Stimulated activated CD8-positive, alpha-beta memory T cell treated with anti-CD3 and anti-CD28 coated beads, Interleukin-12 subunit alpha, Interleukin-12 subunit beta, amount 100 ng/mL, for 24 hours (primary cell): Measurements from ENCODE around the gene CDH7.

Experiments used
- DNase-seq: peaks from one replicate; pipeline ENCODE4 v3.0.0-alpha.2; 2020; ENCODE audit errors: extremely low read depth

Gene CDH7, protein sequence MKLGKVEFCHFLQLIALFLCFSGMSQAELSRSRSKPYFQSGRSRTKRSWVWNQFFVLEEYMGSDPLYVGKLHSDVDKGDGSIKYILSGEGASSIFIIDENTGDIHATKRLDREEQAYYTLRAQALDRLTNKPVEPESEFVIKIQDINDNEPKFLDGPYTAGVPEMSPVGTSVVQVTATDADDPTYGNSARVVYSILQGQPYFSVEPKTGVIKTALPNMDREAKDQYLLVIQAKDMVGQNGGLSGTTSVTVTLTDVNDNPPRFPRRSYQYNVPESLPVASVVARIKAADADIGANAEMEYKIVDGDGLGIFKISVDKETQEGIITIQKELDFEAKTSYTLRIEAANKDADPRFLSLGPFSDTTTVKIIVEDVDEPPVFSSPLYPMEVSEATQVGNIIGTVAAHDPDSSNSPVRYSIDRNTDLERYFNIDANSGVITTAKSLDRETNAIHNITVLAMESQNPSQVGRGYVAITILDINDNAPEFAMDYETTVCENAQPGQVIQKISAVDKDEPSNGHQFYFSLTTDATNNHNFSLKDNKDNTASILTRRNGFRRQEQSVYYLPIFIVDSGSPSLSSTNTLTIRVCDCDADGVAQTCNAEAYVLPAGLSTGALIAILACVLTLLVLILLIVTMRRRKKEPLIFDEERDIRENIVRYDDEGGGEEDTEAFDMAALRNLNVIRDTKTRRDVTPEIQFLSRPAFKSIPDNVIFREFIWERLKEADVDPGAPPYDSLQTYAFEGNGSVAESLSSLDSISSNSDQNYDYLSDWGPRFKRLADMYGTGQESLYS

DNA sequence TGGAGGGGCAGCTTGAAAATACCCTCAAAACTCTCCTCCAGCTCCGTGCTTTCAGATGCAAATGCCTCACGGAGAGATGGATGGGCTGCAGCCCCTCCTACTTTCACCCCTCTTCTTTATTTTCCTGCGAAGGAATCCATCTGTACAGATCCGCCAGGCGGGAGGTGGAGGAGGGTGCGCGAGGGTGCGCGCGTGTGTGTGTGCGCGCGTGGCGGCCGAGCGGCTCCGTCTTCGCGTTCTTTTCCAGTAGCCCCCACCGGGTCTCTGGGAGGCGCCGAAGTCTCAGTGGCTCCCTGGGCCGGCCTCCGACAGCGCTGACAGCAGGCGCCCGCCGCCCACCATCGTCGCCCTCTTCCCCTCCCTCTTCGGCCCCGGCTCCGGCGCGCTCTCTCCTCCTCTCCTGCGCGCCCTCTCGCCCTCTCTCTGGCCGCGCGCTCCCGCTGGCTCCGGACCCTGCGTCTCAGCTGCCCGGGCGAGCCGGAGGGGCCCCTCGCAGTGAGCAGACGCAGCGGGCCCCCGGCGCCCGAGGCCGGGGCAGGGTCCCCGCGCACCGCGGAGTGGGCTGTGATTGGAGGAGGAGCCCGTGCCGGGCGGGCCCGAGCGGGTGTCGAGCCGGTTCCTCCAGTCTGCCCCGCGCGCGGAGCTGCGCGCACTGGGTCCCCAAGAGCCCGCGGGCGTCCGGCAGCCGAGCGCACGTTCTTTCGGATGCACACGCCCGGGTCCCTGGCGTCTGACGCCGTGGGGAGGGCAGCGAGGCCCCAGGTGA is at the start of gene CDH7:
Gene CDH7 (plus strand): TSS at position 624 of the 766 bp plus-strand sequence. CDS start 11,831 bp downstream, outside the sequence.
- DNase-seq, result no peak

DNA sequence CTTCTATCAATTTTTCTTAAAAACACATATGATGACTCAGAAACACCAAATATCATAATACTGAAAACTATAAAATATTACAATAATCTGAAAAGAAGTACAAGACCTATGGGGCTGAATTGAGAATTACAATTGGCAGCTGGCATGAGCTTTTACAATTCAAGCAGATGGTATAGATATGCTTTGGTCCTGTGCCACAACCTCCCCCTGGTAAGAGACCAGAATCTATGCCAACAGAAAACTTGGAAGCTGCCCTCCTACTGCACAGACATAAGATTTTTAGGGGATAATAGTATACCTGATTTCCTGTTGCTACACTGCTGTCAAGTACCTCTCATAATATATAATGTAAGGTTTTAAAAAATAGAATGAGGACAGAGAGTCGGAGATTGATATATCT is 46.8 kb upstream of the CDH7 start:
- no peak for DNase-seq

DNA sequence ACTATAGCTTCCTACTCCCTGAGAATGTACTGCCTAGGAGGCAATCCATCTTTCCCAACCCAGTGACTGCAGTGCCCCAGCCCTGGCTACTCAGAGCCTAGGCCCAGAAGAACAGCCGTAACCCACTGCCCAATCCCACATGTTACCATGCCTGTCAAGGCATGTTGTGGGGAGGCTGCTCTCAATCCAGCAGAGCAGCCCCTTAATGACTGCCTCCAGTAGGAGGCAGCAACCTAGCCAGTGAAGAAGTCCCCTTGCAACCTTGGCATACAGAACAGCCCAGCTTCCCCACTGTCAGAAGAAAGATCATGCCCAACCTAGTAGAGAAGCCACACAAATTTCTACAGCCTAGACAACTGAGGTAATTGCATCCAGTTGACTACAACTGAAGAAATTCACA is 44.2 kb upstream of the CDH7 start:
- no peak for DNase-seq

DNA sequence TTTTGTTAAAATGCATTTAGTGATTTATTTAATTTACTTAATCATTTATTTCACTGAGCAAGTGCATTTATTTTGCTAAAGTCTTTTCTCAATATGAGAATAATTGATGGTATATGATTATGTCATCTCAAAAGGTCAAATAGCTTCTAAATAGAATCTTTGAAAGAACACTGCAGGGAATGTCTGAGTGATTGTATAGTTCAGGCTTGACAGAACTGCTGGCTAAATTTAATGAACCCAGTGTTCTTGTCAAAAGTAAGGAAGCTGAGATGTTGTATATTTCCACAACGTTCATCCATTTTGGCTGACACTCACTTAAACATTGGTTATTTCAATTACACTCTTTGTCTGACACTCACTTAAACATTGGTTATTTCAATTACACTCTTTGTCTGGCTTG is 39.3 kb upstream of the CDH7 start:
- no peak for DNase-seq

DNA sequence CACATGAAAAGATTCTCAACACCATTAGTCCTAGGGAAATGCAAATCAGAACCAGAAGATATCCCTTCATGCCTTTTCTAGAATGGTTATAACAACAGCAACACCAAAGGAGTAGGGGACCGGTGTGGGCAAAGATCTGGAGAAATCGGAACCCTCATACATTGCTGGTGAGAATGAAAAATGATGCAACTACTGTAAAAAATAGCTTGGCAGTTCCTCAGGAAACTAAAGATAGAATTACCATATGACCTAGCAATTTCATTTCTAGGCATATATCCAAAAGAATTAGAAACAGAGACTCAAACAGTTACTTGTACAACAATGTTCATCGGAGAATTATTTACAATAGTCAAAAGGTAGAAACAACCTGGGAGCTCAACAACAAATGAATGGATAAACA is 29.2 kb upstream of the CDH7 start:
- DNase-seq, result no peak

DNA sequence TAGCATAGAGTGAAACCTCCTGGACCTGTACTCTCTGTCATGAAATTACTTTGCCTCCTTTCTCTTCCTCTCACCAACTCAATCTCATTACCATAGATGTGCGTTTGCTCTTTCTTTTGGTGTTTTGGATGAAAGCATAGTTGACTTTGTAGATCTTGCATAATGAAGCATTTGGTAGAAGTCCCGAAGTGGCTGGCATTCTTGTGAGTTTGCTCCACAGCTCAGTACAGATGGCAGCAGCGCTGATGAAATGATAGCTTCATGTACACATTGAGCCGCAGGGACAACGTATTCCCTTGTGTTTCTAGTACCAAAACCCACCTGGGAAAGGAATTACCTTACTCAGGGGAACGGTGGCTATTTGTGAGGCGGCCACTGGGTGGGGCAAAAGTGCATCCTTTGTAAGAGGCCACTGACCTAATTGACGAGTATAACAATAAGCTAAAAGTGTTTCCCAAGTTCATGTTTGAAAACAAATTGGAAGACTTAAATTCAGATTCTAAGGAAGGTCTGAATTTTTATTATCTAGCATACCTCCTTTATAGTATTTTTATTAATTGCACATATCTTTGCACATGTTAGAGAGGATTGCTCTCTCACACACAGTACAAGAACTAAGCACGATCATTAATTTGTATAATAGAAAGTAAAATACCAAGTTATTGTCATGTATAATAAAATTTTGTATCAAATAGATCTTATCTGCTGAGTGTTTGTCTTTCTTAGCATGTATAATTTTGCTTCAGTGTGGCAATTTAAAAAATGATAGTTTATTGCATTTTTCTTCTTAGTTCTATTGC is 25.4 kb upstream of the CDH7 start:
- no peak for DNase-seq

DNA sequence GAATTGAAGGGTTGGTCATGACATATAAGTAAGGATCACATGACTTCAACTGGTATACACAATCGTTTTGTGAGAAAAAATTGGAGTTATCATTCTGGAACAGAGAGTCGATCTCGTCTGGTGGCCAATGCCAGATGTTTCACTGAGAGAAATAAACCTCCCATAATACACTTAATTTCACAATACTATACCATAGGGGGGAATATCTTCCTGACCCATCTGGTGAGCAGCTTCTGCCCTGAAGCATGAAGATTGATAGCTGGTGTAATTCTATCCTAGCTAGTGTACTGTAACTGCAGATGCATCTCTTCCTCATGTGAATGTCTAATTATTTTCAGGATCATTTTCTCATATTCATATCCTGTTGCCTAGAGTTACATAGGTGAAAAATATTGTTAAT is 15.7 kb upstream of the CDH7 start:
- DNase-seq, result no peak

DNA sequence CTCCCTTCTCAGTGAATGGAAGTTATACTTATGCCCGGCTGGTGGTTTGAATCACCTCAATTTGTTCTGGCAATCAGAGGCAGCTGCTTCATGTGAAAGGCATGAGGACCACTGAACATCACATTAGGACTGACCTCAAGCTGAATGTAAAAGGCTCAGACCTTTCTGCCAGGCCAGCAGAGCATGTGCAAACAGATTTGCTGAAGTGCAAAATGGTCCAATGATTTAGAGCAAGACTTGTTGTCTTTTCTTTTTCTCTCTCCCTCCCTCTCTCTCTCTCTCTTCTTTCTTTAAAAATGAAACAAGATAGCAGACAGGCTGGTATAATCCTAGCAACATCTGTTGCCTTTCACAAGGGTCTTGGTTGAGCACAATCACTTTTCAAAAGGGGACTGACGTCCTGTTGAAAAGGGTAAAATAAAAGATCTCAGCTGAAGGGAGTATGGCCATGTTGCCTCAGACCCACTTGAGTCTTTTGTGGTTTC is 13.3 kb upstream of the CDH7 start:
- no peak for DNase-seq

DNA sequence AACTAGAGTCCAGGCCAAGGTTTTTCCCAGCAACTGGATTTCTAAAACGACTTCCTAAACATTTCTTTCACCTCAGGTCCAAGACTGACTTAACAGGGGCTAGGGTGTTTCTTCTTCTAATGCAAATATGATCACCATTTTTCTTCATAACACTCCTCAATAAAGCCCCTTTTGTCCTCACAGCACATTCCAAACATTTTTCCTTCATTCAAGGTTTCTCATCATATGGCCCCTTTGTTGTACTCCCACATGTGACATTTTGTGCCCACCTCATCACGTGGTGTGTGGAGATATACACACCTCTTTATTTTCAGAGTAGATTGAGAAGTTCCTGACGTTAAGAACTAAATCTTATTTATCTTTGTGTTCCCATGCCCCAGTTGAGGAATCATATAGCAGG is 3.9 kb upstream of the CDH7 start:
- DNase-seq, result no peak

DNA sequence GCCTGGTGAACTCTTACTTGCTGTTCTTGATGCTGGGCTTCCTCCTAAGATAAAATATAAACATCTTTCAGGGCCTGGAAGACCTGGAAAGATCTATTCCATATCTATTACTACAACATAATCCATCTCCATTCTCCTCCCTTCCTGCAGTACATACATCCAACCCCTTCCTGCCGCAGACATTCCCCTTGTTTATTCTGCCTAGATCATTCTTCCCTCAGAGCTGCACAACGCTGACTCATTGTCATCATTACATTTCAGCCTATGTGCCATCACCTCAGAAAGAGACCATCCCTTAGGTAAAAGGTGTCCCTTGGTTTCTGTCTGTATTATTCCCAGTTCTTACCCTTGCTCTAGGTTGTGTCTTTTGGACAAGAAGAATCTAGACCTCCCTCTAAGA is 2.5 kb upstream of the CDH7 start:
- no peak for DNase-seq

DNA sequence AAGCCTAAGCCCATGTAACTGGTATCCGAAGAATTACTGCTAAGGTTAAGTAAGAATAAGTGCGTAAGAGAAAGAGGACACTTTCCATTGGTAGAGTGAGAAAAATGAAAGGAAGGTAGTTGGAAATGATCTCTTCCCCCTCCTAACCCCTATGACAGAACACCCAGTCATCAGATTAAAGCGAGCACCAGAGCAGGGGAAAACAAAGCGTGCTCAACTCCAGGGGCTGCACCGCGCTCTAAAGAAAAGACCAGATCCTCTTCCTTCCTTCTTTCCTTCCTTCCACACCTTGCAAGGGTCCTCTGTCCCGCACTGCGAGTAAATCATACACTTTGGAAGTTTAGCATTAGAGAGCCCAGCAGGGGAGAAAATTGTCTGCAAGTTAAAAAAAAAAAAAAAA is 971 bp upstream of the CDH7 start:
- DNase-seq, result no peak

DNA sequence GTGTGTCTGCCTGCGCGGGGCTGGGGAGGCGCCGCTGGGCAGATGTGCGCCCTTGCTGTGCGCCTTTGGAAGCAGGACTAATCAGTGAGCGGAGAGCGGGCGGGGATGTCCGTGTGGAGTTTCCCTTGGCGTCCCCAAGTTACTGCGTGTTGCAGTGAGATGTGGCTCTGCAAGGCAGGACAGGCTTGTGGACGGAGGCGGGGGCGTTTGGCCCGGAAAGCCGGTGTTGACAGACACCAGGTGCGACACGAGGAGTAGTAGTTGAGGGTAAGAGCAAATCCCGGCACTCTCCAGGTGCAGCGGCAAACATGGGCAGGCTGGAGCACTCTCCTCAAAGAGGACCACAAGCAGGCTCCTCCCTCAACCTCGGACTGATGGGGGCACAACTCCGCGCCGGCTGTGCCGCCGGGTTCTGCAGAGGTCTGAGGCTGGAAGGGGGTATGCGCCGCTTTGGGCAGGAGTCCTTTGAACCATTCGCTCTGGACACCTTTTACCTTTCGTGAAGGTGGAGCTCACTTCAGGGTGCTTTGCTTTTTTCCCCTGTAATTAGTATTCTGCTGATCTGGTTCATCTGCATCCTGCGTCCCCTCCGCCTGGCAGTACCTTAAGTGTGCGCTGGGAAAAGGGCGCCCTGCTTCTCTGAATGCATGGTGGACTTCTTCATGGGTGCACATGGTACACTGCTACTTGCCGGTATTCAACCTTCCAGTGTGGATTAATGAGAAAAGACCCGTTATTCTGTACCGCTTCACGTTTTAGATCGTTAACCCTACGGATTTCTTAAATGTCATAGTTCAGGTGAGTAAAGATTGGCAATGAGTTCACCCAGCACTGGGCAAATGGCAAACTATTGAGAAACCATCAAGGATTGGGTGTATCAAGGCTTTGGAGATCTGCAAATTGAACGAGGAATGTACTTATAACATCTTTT is 608 bp downstream of the CDH7 start:
- no peak for DNase-seq

DNA sequence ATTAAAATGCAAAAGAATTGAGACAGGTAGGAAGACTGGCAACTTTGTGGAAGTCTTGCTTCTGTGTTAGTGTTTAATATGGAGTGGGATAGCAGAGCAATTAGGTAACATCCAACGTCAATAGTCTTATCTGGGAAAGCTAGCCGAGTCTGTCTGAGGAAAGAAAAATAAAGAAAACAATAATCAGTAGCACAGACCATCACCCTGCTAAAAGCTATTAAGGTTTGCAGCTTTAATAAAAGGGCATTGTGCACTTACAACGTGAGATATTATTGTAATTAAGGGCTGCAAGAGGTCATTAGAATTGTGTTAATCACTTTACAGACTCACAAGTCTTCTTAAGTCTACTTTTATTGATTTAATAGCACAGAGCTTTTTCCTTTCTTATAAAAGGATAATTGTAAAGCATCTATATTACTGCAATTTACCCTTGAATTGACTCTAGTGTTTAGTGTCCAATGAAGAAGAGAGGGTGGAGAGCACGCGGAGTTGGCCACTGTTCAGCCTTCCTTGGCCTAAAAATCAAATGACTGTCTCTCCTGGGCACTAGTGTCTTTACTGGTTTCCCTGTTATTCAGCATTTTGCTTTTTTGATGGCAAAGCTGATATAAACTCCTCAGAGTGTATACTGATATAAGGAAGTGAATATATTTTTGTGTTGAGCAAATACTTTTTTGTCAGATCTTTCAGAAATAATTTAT is 2.0 kb downstream of the CDH7 start:
- no peak for DNase-seq

DNA sequence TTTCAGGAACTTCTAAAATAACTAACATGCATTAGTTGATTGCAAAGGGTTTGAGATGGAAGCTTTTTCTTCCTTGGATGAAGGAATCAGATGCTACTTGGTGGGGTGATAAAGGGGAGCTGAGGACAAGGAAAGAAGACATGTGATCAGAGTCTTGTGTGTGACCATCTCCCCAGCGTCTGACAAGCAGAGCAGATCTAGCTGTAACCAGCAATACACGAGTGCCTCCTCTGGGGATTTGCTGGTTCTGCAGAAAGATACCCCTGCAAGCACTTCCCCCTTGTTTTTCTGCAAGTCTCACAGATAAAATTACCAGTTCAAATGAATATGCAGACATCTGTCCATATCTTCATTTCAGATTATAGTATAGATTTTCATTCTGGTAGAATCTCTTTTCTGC is 2.7 kb downstream of the CDH7 start:
- no peak for DNase-seq

DNA sequence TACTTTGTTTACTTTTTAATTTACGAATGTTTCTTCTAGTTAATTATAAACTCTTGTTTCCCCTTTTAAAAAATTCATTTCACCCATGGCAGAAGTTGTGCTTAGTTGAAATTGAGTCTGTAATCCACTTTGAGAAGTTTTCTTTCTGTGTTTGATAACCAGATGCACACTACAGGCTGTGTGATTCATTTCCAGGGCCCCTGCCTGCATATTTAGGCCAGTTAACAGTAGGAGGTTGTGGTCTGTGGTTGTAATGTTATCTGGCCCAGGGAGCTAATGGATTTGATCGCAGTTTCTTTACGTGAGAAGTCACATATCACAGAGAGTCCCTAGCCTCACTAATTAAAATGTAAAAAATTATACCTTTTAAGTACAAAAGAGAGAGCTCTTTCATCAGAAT is 3.3 kb downstream of the CDH7 start:
- DNase-seq, result no peak

DNA sequence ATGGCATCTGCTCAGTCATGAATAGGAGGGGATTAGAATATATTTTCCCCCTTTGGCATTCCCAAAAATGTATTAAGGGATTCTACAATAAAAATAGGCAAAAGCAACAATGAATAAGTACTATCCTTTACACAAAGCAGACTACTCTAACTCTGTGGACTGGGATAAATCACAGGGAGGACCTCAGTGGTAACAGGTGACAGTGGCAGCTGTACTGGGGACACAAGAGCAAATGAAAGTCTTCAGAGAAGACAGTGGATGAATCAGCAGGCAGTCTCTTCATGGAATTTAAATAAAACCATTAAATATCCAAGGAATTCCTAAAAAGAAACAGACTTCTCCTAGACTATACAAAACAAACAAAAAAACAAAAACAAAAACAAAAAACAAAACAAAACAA is 4.8 kb downstream of the CDH7 start:
- no peak for DNase-seq

DNA sequence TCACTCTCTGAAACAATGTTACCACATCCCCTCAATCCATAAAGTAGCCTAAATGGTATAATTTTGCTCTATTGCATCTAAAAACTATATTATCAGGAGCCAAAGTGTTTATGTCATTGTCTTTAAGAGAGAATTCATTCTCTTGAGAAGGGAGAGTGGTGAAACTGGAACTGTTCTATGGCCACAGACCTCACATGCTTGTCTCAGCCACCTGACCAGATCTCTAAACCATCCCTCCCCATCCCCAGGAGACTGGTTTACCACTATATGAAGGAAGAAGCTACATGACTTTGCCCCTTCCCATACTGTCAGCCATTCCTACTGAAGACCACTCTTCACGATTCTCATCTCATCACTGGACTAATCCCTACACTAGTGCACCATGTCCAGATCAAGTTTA is 9.6 kb downstream of the CDH7 start:
- no peak for DNase-seq

DNA sequence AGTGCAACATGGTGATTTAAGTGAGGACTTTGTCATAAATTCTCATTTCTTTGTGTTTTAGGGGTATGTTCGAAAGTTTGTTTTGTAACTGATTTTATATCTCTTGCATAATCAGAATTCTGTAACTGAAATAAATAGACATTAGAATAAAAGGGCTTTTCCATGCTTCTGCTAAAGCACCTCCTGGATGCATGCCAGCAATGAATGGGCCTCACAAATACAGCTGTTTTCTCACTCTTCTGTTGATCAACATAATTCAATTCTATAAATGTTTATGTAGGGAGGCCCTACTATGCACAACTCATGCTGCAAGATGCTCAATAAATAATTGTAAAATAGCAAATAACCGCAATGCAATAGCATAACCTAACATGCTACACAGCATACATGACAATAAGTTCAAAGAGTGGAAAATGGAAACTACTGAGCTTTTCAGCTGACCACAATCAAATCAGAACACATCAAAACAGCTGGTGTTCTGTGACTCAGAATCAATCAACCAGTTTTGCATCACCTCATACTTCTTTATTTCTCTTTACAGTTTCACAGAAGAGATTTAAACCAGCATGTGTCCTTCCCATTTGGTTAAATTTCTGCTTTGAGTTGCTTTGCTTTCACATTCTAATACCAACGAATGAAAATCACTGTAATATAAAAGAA is 11.0 kb downstream of the CDH7 start:
- DNase-seq, result no peak

DNA sequence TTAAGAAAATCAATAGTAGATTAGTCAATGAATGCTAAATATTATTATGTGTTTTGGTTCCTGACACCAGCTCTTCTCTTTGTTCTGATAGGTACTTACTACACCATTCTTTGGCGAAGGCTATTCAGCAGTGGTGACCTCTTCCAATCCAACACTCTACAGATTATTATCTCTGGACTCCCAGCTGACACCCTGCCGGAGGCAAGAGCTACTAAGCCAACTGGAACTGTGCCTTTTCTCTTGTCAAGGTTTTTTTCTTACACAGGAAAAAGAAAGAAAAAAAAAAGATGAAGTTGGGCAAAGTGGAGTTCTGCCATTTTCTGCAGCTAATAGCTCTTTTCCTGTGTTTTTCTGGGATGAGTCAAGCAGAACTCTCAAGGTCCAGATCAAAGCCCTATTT is 11.7 kb downstream of the CDH7 start:
- DNase-seq, result no peak
